Panc1 (cell line): Measurements from ENCODE around the gene ZNF433. TPM values are rescaled to one million over a fixed set of nuclear protein-coding genes. Genes with fewer than 3 reads are reported as not detected.

ENCODE experiments used
- ATAC-seq: fragments of 200-7000 bp; cut with Tn5 transposase; 2 replicates; pipeline ENCODE4 v1.9.1; 2020; ENCODE audit warnings: mild to moderate bottlenecking, moderate library complexity
- BruUV-seq: library from RNA; stranded (reverse); fragments of 400-500 nt; replicated peaks from 2 replicates; lab custom pipeline; 2021; lab: Mats Ljungman, UMichigan
- CTCF ChIA-PET: fragments of 300-600 bp; sonication (Branson Sonifier 250); formaldehyde crosslinking; loops from one replicate; lab custom pipeline; 2022; ENCODE audit warnings: antibody characterized with exemption; lab: Charles Lee
- POLR2A ChIA-PET: fragments of 300-600 bp; sonication (Branson Sonifier 250); formaldehyde crosslinking; loops from one replicate; lab custom pipeline; 2022; ENCODE audit warnings: antibody characterized with exemption; lab: Charles Lee
- DNase-seq: peaks from one replicate; pipeline ENCODE4 v3.0.0-alpha.2; 2010; ENCODE audit warnings: low read depth, low spot score
- H3K27ac ChIP-seq: 2 replicates; pipeline ENCODE4 v1.5.1; 2011; ENCODE audit warnings: mild to moderate bottlenecking, low read length, inconsistent platforms
- H3K27me3 ChIP-seq: fragments of 200-500 bp; sonication (Bioruptor generic); 2 replicates; pipeline ENCODE4 v1.6.0; 2014; ENCODE audit warnings: low read length, inconsistent platforms; ENCODE audit not compliant: control insufficient read depth, insufficient read depth
- H3K36me3 ChIP-seq: fragments of 200-500 bp; sonication (Bioruptor generic); 2 replicates; pipeline ENCODE4 v1.5.1; 2014; ENCODE audit warnings: inconsistent platforms, mild to moderate bottlenecking, low read length, moderate library complexity; ENCODE audit not compliant: control insufficient read depth, insufficient read depth
- H3K4me1 ChIP-seq: 2 replicates; pipeline ENCODE4 v1.5.1; 2011; ENCODE audit warnings: inconsistent platforms, mild to moderate bottlenecking, low read length, moderate library complexity; ENCODE audit not compliant: control insufficient read depth, insufficient read depth
- H3K4me3 ChIP-seq, 2 experiments: 2 replicates each; pipeline ENCODE4 v1.5.1; 2011 to 2012; ENCODE audit warnings: low read depth in 2 of 2, low read length in 2 of 2, mild to moderate bottlenecking in 2 of 2, inconsistent platforms in 1 of 2, moderate library complexity in 1 of 2
- H3K9me3 ChIP-seq: fragments of 200-500 bp; sonication (Bioruptor generic); 2 replicates; pipeline ENCODE4 v1.5.1; 2014; ENCODE audit warnings: low read depth, mild to moderate bottlenecking, inconsistent platforms, low read length, moderate library complexity; ENCODE audit not compliant: control insufficient read depth, insufficient read depth
- CTCF ChIP-seq: fragments of 450-650 bp; IDR thresholded peaks from 2 replicates; pipeline ENCODE4 v1.5.1; 2017; ENCODE audit warnings: mild to moderate bottlenecking
- POLR2AphosphoS5 ChIP-seq: IDR thresholded peaks from 2 replicates; pipeline ENCODE4 v1.6.1; 2012; ENCODE audit warnings: mild to moderate bottlenecking, low read depth, low read length, moderate library complexity
- REST ChIP-seq, 2 experiments: IDR thresholded peaks; 2 replicates each; pipeline ENCODE4 v1.6.1; 2011 to 2012; ENCODE audit warnings: low read depth in 2 of 2, control low read depth in 1 of 2, low read length in 1 of 2, mild to moderate bottlenecking in 1 of 2, moderate library complexity in 1 of 2; ENCODE audit not compliant: insufficient read depth in 1 of 2
- SIN3A ChIP-seq: IDR thresholded peaks from 2 replicates; pipeline ENCODE4 v1.6.1; 2012; ENCODE audit warnings: low read depth, mild to moderate bottlenecking, low read length, moderate library complexity, borderline replicate concordance; ENCODE audit not compliant: insufficient read depth
- TCF7L2 ChIP-seq: IDR thresholded peaks from 2 replicates; pipeline ENCODE4 v1.6.1; 2011; ENCODE audit warnings: mild to moderate bottlenecking, low read depth, low read length, inconsistent platforms
- in situ Hi-C: cut with HindIII; loops from 2 replicates; pipeline ENCODE4 v1.10.0; 2016; ENCODE audit warnings: low sequenced_read_pairs, low pct_unique_long_range_greater_than_20kb
- intact Hi-C: fragments of 100-400 bp; cut with micrococcal nuclease; formaldehyde crosslinking; loops from one replicate; pipeline ENCODE4 v1.10.0; 2022; ENCODE audit not compliant: unreplicated experiment
- total RNA-seq: library from RNA; stranded (reverse); gene quantifications from one replicate; pipeline ENCODE4 v1.2.1, GENCODE V29; 2021; ENCODE audit not compliant: unreplicated experiment

ZNF433 gene
- total RNA-seq, 1 experiment from 2014 or later: 4.7 TPM

- no peak for DNase-seq
- TF ChIP-seq POLR2AphosphoS5 (no peak), CTCF (no peak), TCF7L2 (no peak), REST (IDR thresholded peaks at IDR 0.05; ENCODE audit: insufficient read depth in 1 of 2, low read depth in 2 of 2, low read length in 1 of 2) (no peak)
- H3K36me3 ChIP-seq: no peaks in the 10 kb centered on the region
- no peak overlapping the region for H3K4me3 ChIP-seq
- no peak overlapping the region for H3K27ac ChIP-seq
- in situ Hi-C loops (no loop called here), intact Hi-C loops (no loop called here)
- POLR2A ChIA-PET: no interaction called here
- peaks cover 39% of the 10 kb centered on the region for H3K9me3 ChIP-seq
- BruUV-seq: no TSS peak
- no peak for ATAC-seq
- H3K27me3 ChIP-seq: no peaks in the 10 kb centered on the region
- no peaks in the 10 kb centered on the region for H3K4me1 ChIP-seq
- CTCF ChIA-PET: no interaction called here
Observed at GRCh38 chr19:11978492-11979100, 56.9 kb downstream of the ZNF433 start.

- no peaks in the 10 kb centered on the region for H3K36me3 ChIP-seq
- ATAC-seq: no peak
- H3K4me1 ChIP-seq: no peaks in the 10 kb centered on the region
- intact Hi-C loops (no loop called here), in situ Hi-C loops (no loop called here)
- BruUV-seq: no TSS peak
- CTCF ChIA-PET: no interaction called here
- POLR2A ChIA-PET: interaction anchor here (0.7 kb wide), 1 partner anchor 1309 kb away, joined by 5 read pairs; no protein-coding TSS in a partner anchor
- DNase-seq: no peak
- H3K27ac ChIP-seq: no peak overlapping the region
- H3K9me3 ChIP-seq: peaks cover 6% of the 10 kb centered on the region; the same call in 1 of the 2 replicates
- no peaks in the 10 kb centered on the region for H3K27me3 ChIP-seq
- TF ChIP-seq SIN3A (no peak), TCF7L2 (no peak), CTCF (no peak), REST (IDR thresholded peaks at IDR 0.05; ENCODE audit: insufficient read depth in 1 of 2, low read depth in 2 of 2, low read length in 1 of 2) (no peak), POLR2AphosphoS5 (no peak)
- no peak overlapping the region for H3K4me3 ChIP-seq
Observed at GRCh38 chr19:11973019-11973810, 62.3 kb downstream of the ZNF433 start.
